Neutrophil (primary cell): ENCODE measurements around the gene RPL26.

Experiments used
- H3K27ac ChIP-seq: fragments of 200-600 bp; sonication (generic); 2 replicates; pipeline ENCODE4 v1.5.1; 2016; ENCODE audit warnings: mild to moderate bottlenecking, moderate library complexity
- H3K27me3 ChIP-seq: fragments of 200-600 bp; sonication (generic); 2 replicates; pipeline ENCODE4 v1.6.0; 2016; ENCODE audit warnings: mild to moderate bottlenecking
- H3K36me3 ChIP-seq: fragments of 200-600 bp; sonication (generic); 2 replicates; pipeline ENCODE4 v1.5.1; 2017
- H3K4me1 ChIP-seq, 2 experiments: fragments of 200-600 bp in 1 of 2; sonication (generic) in 1 of 2; 1 replicate in 1 of 2; 2 replicates in 1 of 2; pipeline versions ENCODE4 v1.5.1 to v1.6.1; 2013 to 2016; ENCODE audit warnings: low read depth in 1 of 2, low read length in 1 of 2, mild to moderate bottlenecking in 1 of 2, moderate library complexity in 1 of 2; ENCODE audit not compliant: control insufficient read depth in 1 of 2, insufficient read depth in 1 of 2
- H3K4me3 ChIP-seq, 2 experiments: fragments of 200-600 bp in 1 of 2; sonication (generic) in 1 of 2; 1 replicate in 1 of 2; 2 replicates in 1 of 2; pipeline ENCODE4 v1.5.1; 2013 to 2016; ENCODE audit warnings: low read depth in 1 of 2, low read length in 1 of 2, mild to moderate bottlenecking in 1 of 2, moderate library complexity in 1 of 2
- H3K9me3 ChIP-seq: fragments of 200-600 bp; sonication (generic); 2 replicates; pipeline ENCODE4 v1.5.1; 2016
- CTCF ChIP-seq: fragments of 200-600 bp; sonication (generic); IDR thresholded peaks from 2 replicates; pipeline ENCODE4 v1.5.1; 2016; ENCODE audit warnings: antibody characterized with exemption

RPL26 gene

GRCh38 chr17:8366231-8366630 is 16.8 kb downstream of the RPL26 start:
- Histone ChIP-seq H3K4me1 (peaks cover 10 to 11% of the 10 kb centered on the region in 2 experiments), H3K27ac (no peak overlapping the region)
- no peak for TF ChIP-seq CTCF

GRCh38 chr17:8365143-8365542 is 17.9 kb downstream of the RPL26 start:
- no peak overlapping the region for H3K27ac ChIP-seq
- H3K4me3 ChIP-seq: no peak overlapping the region
- H3K27me3 ChIP-seq: no peaks in the 10 kb centered on the region
- peaks cover 9% of the 10 kb centered on the region for H3K36me3 ChIP-seq
- H3K4me1 ChIP-seq: peaks cover 7% of the 10 kb centered on the region in 2 experiments
- TF ChIP-seq CTCF: no peak
- no peaks in the 10 kb centered on the region for H3K9me3 ChIP-seq

More at GRCh38 chr17:8366231-8366630, 16.8 kb downstream of the RPL26 start:
- Histone ChIP-seq H3K4me3 (no peak overlapping the region), H3K36me3 (peaks cover 11% of the 10 kb centered on the region), H3K27me3 (no peaks in the 10 kb centered on the region), H3K9me3 (no peaks in the 10 kb centered on the region)

GRCh38 chr17:8362651-8363332 is 20.2 kb downstream of the RPL26 start:
- Histone ChIP-seq H3K27me3 (no peaks in the 10 kb centered on the region), H3K27ac (no peak overlapping the region), H3K4me1 (no peaks in the 10 kb centered on the region), H3K9me3 (no peaks in the 10 kb centered on the region), H3K36me3 (peaks cover 3% of the 10 kb centered on the region), H3K4me3 (no peak overlapping the region)
- no peak for TF ChIP-seq CTCF

- Histone ChIP-seq H3K27ac (no peak overlapping the region), H3K27me3 (no peaks in the 10 kb centered on the region)
- no peak for TF ChIP-seq CTCF
These were observed 22.2 kb downstream of the RPL26 start for GRCh38 chr17:8360751-8361150.

GRCh38 chr17:8360260-8360659 is 22.7 kb downstream of the RPL26 start:
- H3K27ac ChIP-seq: no peak overlapping the region
- H3K4me3 ChIP-seq: no peak overlapping the region
- no peaks in the 10 kb centered on the region for H3K4me1 ChIP-seq
- H3K9me3 ChIP-seq: no peaks in the 10 kb centered on the region
- peaks cover 3% of the 10 kb centered on the region for H3K36me3 ChIP-seq
- no peak for TF ChIP-seq CTCF
- no peaks in the 10 kb centered on the region for H3K27me3 ChIP-seq

More at GRCh38 chr17:8360751-8361150, 22.2 kb downstream of the RPL26 start:
- peaks cover 3% of the 10 kb centered on the region for H3K36me3 ChIP-seq
- H3K9me3 ChIP-seq: no peaks in the 10 kb centered on the region
- no peak overlapping the region for H3K4me3 ChIP-seq
- no peaks in the 10 kb centered on the region for H3K4me1 ChIP-seq
